Stimulated activated CD4-positive, alpha-beta T cell treated with anti-CD3 and anti-CD28 coated beads, Interleukin-12 subunit alpha, Interleukin-12 subunit beta, amount 100 ng/mL, for 48 hours (primary cell): ENCODE measurements around the gene XPNPEP3.

Source experiments
- DNase-seq, 3 donors: peaks; one replicate each; pipeline ENCODE4 v3.0.0-alpha.2; 2020; ENCODE audit warnings: low read depth in 2 of 3, low spot score in 1 of 3

XPNPEP3 gene

DNA sequence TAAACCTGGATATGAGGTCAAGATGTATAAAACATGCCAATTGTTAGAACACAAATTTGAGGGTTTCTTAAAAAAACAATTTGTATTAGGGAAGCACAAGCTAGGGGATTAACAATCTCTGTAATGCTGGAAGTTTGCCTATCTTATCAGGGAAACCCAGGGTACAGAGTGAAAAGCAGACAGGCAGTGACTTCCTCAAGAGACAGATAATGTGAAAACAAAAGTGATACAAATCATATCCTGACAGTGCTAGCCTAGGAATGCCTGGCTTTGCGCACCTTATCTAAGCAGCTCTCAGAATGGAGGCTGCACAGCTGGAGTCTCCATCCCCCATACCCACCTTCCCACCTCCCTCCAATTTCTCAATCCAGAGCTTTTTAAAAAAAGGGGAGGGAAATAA lies 71.7 kb downstream of the XPNPEP3 start:
- no peak for DNase-seq

GRCh38 chr22:40932396-40932795 lies 75.4 kb downstream of the XPNPEP3 start:
- no peak for DNase-seq

DNA sequence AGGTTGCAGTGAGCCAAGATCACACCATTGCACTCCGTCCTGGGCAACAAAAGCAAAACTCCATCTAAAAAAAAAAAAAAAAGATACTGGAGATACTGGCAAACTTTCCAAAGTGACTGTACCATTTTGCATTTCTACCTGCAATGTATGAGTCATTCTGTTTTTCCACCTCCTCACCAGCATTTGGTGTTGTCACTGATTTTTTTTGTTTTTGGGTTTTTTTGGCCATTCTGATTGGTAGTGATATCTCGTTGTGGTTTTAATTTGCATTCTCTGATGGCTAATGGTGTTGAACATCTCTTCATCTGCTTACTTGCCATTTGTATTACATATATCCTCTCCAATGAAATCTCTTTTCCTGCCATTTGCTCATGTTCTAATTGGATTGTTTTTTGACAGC lies 82.3 kb downstream of the XPNPEP3 start:
- DNase-seq = no peak

GRCh38 chr22:40950962-40951794 lies 94.2 kb downstream of the XPNPEP3 start, which contains the start of gene RBX1:
RBX1 (plus strand) TSS chr22:40951378; CDS start chr22:40951399, 21 bp downstream.
- DNase-seq = peak; percentile 97 to 99 (median 98)

- DNase-seq = peak in 1 of 3 donors; percentile 25
Measured at GRCh38 chr22:40951795-40952605, 95.1 kb downstream of the XPNPEP3 start.

- DNase-seq = no peak
Measured at GRCh38 chr22:40953471-40953870, 96.5 kb downstream of the XPNPEP3 start.

DNA sequence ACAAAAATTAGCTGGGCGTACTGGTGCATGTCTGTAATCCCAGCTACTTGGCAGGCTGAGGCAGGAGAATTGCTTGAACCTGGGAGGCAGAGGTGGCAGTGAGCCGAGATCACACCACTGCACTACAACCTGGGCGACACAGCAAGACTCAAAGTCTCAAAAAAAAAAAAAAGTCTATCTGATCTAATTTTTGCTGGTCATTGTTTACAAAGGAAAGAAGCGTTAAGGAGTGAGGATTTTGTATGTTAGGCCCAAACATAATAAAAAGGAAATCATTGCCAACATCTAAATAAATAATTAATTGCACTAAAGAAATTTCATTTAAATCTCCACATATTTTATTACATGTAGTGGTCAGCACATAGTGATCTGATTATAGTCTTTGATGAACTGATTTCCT lies 97.2 kb downstream of the XPNPEP3 start:
- DNase-seq = no peak

DNA sequence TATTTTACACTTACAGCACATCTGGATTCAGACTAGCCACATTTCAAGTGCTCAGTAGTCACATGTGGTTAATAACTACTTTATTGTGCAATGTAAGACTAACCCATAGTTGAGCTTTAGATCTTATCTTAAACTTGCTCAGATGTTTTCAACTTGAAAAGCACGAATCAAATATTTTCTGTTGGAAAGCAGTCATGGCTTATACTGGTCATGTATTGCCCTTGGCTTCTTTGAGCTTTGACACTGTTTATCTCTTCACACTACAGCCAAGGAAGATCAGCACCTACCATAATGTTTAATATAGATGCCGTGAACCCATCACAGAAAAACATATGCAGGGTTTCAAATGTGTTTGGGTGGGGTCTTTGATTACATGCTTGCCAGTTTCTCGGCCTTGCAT lies 98.6 kb downstream of the XPNPEP3 start:
- no peak for DNase-seq

DNA sequence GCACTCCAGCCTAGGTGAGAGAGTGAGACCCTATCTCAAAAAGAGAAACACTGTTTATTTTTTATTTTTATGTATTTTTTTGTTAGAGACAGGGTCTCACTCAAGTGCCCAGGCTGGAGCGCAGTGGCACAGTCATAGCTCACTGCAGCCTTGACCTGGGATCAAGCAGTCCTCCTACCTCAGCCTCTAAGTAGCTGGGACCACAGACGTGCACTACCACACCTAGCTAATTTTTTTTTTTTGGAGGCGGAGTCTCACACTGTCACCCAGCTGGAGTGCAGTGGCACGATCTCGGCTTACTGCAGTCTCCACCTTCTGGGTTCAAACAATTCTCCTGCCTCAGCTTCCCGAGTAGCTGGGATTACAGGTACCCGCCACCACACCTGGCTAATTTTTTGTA lies 100.7 kb downstream of the XPNPEP3 start:
- no peak for DNase-seq

DNA sequence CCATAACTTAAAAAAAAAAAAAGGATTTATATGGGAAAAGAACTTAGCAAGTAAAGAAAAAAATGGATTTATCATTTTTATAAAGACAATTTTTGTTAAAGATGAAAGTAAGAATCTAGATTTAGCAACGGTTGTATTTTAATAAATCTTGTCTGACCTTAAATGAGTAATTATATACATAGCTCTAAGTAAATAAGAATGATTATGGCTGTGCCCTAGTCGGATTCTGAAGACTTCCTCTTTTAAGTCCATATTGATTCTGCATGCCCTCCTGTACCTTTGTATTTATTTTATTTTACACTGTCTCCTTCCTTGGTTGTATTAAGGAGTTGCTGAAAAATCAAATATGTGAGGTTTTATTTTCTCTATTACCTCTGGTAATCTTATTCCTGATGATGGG lies 101.4 kb downstream of the XPNPEP3 start:
- DNase-seq = no peak

GRCh38 chr22:40960145-40960544 lies 103.2 kb downstream of the XPNPEP3 start:
- no peak for DNase-seq

DNA sequence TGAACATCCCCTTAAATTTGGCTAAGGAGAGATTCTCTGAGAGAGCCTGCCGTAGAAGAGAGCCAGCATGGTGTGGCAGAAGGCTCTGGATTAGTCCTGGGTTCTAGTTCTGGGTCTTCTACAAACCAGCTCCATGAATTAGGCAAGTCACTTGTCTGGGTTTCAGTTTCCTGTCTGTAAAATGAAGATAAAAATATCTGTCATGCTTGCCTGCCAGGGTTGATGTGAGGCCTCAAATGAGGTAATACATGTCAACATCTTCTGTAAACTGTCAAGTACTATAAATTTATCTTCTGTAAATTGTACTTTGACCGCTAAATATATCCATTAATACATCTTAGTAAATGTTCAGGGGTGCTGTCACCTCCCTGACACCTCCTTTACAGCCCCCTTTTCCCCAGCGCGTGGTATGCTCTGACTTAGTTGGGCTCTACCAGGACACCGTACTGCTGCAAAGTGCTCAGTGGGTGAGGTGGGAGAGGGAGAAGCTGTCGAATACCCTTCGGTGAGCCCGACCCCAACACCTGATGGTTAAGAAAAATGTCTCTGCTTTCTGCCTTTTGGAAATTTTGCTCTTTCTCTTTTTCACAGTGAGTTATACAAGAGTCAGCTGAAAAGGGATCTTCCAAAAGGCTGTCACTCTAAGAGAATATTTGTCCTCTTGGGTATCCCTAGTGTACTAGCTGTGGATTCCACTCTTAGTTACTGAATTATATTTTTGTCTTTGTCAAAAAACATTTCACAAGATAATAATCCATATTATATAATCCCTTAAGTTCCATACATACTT lies 109.2 kb downstream of the XPNPEP3 start:
- DNase-seq = no peak

DNA sequence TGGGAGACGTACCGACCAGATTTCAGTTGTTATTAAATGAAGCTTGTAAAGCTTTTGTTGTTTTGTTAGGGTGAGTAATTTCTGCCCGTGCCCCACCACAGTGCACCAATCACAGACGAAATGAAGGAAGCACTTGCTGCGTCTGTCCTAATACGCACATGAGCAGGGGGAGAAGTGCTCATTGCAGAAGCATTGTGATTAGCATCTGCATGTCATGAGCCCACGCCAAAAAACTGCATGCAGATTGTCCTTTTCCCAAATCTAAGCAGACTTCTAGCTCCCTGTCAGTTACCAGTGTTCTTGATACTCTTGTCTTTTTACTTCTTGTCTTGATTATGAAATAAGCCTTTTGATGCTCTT lies 109.8 kb downstream of the XPNPEP3 start:
- DNase-seq = no peak

DNA sequence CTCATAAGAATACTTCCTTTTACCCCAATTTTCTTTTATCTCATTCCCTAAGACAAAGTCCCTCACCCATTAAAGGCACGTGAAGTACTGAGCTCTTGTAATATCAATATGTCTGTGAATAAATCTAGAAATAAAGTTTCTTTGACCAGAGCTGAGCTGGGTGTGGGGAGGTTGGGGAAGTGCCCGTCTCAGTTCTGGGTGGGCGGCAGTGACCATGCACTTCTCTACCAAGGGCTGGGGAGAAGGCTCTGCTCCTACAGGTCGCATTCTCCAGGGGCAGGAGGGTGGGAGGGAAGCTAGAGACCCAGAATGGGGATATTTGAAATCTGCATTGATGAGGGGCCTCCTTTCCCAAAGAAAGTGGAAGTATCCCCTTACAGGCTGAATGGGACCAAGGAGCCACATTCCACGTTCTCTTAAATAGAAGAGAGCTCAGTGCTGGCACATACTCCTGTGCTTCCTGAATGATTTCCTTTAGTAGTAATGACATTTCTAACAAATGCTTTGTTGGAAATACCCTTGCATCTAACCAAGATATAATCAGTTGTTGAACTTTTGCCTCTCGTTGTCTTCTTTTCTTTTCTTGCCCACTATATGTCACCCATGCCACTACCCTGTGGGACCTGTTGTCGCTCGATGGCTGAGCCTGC lies 110.3 kb downstream of the XPNPEP3 start:
- no peak for DNase-seq

- DNase-seq = no peak
Measured at GRCh38 chr22:40972587-40972986, 115.6 kb downstream of the XPNPEP3 start.

- no peak for DNase-seq
Measured at GRCh38 chr22:40973144-40973543, 116.2 kb downstream of the XPNPEP3 start.

- no peak for DNase-seq
Measured at GRCh38 chr22:40975366-40975765, 118.4 kb downstream of the XPNPEP3 start.

GRCh38 chr22:40976866-40977700 lies 120.1 kb downstream of the XPNPEP3 start:
- DNase-seq = no peak

DNA sequence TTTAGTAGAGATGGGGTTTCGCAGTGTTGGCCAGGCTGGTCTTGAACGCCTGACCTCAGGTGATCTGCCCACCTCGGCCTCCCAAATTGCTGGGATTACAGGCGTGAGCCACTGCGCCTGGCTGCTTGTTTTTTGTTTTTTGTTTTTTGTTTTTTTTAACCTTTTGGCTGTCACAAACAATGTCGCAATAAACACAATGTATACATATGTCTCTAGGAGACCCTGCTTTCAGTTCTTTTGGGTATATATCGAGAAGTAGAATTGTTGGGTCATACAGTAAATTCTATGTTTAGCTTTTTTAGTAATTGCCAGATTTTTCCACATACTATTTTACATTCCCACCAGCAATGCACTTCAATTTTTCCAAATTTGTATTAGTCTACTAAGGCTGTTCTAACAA lies 122.2 kb downstream of the XPNPEP3 start:
- DNase-seq = no peak

DNA sequence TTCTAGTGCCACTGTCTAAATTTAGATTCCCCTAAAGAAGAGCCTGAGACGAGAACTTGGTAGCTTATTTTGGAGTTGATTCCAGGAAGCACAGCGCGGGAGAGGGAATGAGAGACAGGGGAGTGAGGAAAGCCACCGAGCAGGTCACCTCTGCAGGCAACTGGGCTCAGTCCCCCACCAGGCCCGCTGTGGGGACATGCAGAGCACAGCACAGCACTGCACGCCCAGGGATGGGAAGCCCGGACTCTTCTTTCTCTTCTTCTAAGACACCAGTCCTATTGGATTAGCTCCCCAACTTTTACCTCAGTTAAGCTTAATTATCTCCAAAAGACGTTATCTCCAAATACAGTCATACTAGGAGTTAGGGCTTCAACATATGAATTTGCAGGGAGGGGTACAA lies 122.9 kb downstream of the XPNPEP3 start:
- no peak for DNase-seq
